GM23338 (cell line): Measurements from ENCODE around the gene LRRC3B. TPM values are rescaled to one million over a fixed set of nuclear protein-coding genes. Genes with fewer than 3 reads are reported as not detected.
"Not testable (repeated sequence)": the region's sequence is repeated elsewhere in the genome, so short reads cannot be mapped to it uniquely, and the experiment has no call there.

Experiments used
- ATAC-seq: fragments of 200-7000 bp; cut with Tn5 transposase; 3 replicates; pipeline ENCODE4 v1.9.1; 2020
- DNase-seq: peaks from one replicate; pipeline ENCODE4 v3.0.0-alpha.2; 2015; ENCODE audit warnings: low spot score
- H2AFZ ChIP-seq: fragments of 200-600 bp; sonication (generic); 2 replicates; pipeline ENCODE4 v1.8.0; 2016; ENCODE audit warnings: antibody characterized with exemption, mild to moderate bottlenecking, moderate library complexity
- H3F3A ChIP-seq: fragments of 200-600 bp; sonication (generic); replicated peaks from 2 replicates; pipeline ENCODE4 v1.8.0; 2017; ENCODE audit warnings: antibody characterized with exemption, mixed run types, low read depth
- H3K27ac ChIP-seq: fragments of 200-600 bp; sonication (generic); 2 replicates; pipeline ENCODE4 v1.6.1; 2016; ENCODE audit warnings: low read depth
- H3K27me3 ChIP-seq: fragments of 200-600 bp; sonication (generic); 2 replicates; pipeline ENCODE4 v1.8.0; 2016; ENCODE audit warnings: mild to moderate bottlenecking, mixed run types, moderate library complexity; ENCODE audit not compliant: insufficient read depth
- H3K36me3 ChIP-seq: fragments of 200-600 bp; sonication (generic); 2 replicates; pipeline ENCODE4 v1.8.0; 2016; ENCODE audit warnings: mild to moderate bottlenecking; ENCODE audit not compliant: insufficient read depth
- H3K4me1 ChIP-seq: fragments of 200-600 bp; sonication (generic); 2 replicates; pipeline ENCODE4 v1.8.0; 2016; ENCODE audit warnings: mild to moderate bottlenecking, moderate library complexity; ENCODE audit not compliant: insufficient read depth
- H3K4me2 ChIP-seq: fragments of 200-600 bp; sonication (generic); 2 replicates; pipeline ENCODE4 v1.7.1; 2017; ENCODE audit warnings: mixed run types
- H3K4me3 ChIP-seq: fragments of 200-600 bp; sonication (generic); 2 replicates; pipeline ENCODE4 v1.6.1; 2016; ENCODE audit warnings: mixed run types
- H3K79me2 ChIP-seq: fragments of 200-600 bp; sonication (generic); replicated peaks from 2 replicates; pipeline ENCODE4 v1.8.0; 2017; ENCODE audit warnings: mild to moderate bottlenecking; ENCODE audit not compliant: insufficient read depth
- H3K9me2 ChIP-seq: fragments of 200-600 bp; sonication (generic); 2 replicates; pipeline ENCODE4 v1.8.0; 2017; ENCODE audit not compliant: insufficient read depth
- H4K20me1 ChIP-seq: fragments of 200-600 bp; sonication (generic); replicated peaks from 2 replicates; pipeline ENCODE4 v1.8.0; 2017; ENCODE audit warnings: mild to moderate bottlenecking; ENCODE audit not compliant: insufficient read depth
- H3K27ac Mint-ChIP-seq: 2 replicates; pipeline ENCODE4 v1.8.0; 2020; ENCODE audit warnings: inconsistent platforms, mild to moderate bottlenecking, moderate library complexity, mixed read lengths
- H3K27me3 Mint-ChIP-seq: 3 replicates; pipeline ENCODE4 v1.8.0; 2022; ENCODE audit warnings: low read depth, mild to moderate bottlenecking, moderate library complexity, mixed read lengths, inconsistent platforms; ENCODE audit not compliant: insufficient read depth, poor library complexity
- H3K36me3 Mint-ChIP-seq: 3 replicates; pipeline ENCODE4 v1.8.0; 2021; ENCODE audit warnings: low read depth, mild to moderate bottlenecking, inconsistent platforms, moderate library complexity, mixed read lengths
- H3K4me1 Mint-ChIP-seq: 3 replicates; pipeline ENCODE4 v1.8.0; 2020; ENCODE audit warnings: mild to moderate bottlenecking, inconsistent platforms, mixed read lengths
- H3K4me3 Mint-ChIP-seq: 3 replicates; pipeline ENCODE4 v1.8.0; 2021; ENCODE audit warnings: moderate library complexity, mild to moderate bottlenecking, inconsistent platforms, mixed read lengths
- H3K9me3 Mint-ChIP-seq: 3 replicates; pipeline ENCODE4 v1.8.0; 2020; ENCODE audit warnings: moderate library complexity, mild to moderate bottlenecking, inconsistent platforms, mixed read lengths
- CREB1 ChIP-seq: fragments of 250-450 bp; sonication (Bioruptor Pico); IDR thresholded peaks from 2 replicates; pipeline ENCODE4 v1.5.0; 2020; ENCODE audit warnings: low read depth, mild to moderate bottlenecking, moderate library complexity
- ETS1 ChIP-seq: IDR thresholded peaks from 2 replicates; pipeline ENCODE4 v1.6.1; 2016; ENCODE audit warnings: antibody characterized with exemption
- EZH2 ChIP-seq: fragments of 200-600 bp; sonication (generic); IDR thresholded peaks from one replicate; pipeline ENCODE4 v1.8.0; 2017; ENCODE audit warnings: antibody characterized with exemption, mild to moderate bottlenecking, low read depth; ENCODE audit not compliant: unreplicated experiment
- EZH2phosphoT487 ChIP-seq: fragments of 200-600 bp; sonication (generic); IDR thresholded peaks from one replicate; pipeline ENCODE4 v1.8.1; 2018; ENCODE audit warnings: antibody characterized with exemption; ENCODE audit not compliant: unreplicated experiment
- JUNB ChIP-seq: IDR thresholded peaks from one replicate; pipeline ENCODE4 v1.6.1; 2016; ENCODE audit warnings: antibody characterized with exemption; ENCODE audit not compliant: unreplicated experiment
- NANOG ChIP-seq: IDR thresholded peaks from 2 replicates; pipeline ENCODE4 v1.6.1; 2016; ENCODE audit warnings: antibody characterized with exemption, borderline replicate concordance
- POLR2AphosphoS5 ChIP-seq: IDR thresholded peaks from 2 replicates; pipeline ENCODE4 v1.6.1; 2016; ENCODE audit warnings: antibody characterized with exemption, low read depth
- REST ChIP-seq: IDR thresholded peaks from one replicate; pipeline ENCODE4 v1.6.1; 2018; ENCODE audit warnings: antibody characterized with exemption; ENCODE audit not compliant: unreplicated experiment
- STAT1 ChIP-seq: IDR thresholded peaks from one replicate; pipeline ENCODE4 v1.6.1; 2016; ENCODE audit warnings: antibody characterized with exemption; ENCODE audit not compliant: unreplicated experiment
- ZNF114 ChIP-seq: fragments of 250-450 bp; sonication (Bioruptor Pico); IDR thresholded peaks from 2 replicates; pipeline ENCODE4 v1.5.0; 2020; ENCODE audit warnings: mild to moderate bottlenecking, moderate library complexity
- ZNF331 ChIP-seq: fragments of 250-450 bp; sonication (Bioruptor Pico); IDR thresholded peaks from 2 replicates; pipeline ENCODE4 v1.5.0; 2020; ENCODE audit warnings: low read depth, mild to moderate bottlenecking, moderate library complexity
- polyA plus RNA-seq: library from polyadenylated mRNA; unstranded; fragments of >200 nt; fragmentation: Nextera tagmentation; extraction: Ambion mirVana; gene quantifications from 2 replicates; pipeline ENCODE4 v1.2.1, GENCODE V29; 2016
- total RNA-seq: library from RNA; depleted of rRNA; stranded (reverse); fragments of >200 nt; shearing (Covaris generic); gene quantifications from 2 replicates; pipeline ENCODE4 v1.2.3, GENCODE V29; 2014
- TF ChIP-seq, protein P1 (sequence below), 2 experiments: fragments of 200-600 bp in 1 of 2; sonication (generic) in 1 of 2; conservative IDR thresholded peaks; 2 replicates each; pipeline versions ENCODE4 v1.5.1 to v1.6.1; 2016 to 2017; ENCODE audit warnings: antibody characterized with exemption in 2 of 2, low read depth in 2 of 2, mild to moderate bottlenecking in 2 of 2, moderate library complexity in 1 of 2

Gene LRRC3B
- total and polyA plus RNA-seq, 2 experiments from 2014 or later = 7.1 to 13.2 TPM

- no peaks in the 10 kb centered on the region for H3K79me2 ChIP-seq
- H3K36me3 ChIP-seq = no peaks in the 10 kb centered on the region
- H3K36me3 Mint-ChIP-seq = no peaks in the 10 kb centered on the region
- no peak overlapping the region for H2AFZ ChIP-seq
- H3K4me3 ChIP-seq = no peak overlapping the region
- peaks cover 5% of the 10 kb centered on the region for H3K27me3 Mint-ChIP-seq
- H3K4me3 Mint-ChIP-seq = no peak overlapping the region
- H3K9me2 ChIP-seq = peaks cover 6% of the 10 kb centered on the region; the same call in 1 of the 2 replicates
- DNase-seq = no peak
- H3K27me3 ChIP-seq = no peaks in the 10 kb centered on the region
- no peaks in the 10 kb centered on the region for H4K20me1 ChIP-seq
- no peaks in the 10 kb centered on the region for H3K4me1 ChIP-seq
- H3K27ac Mint-ChIP-seq = no peak overlapping the region
- TF ChIP-seq ZNF114 (CRISPR knock-in tag) (no peak), POLR2AphosphoS5 (no peak), EZH2 (no peak), EZH2phosphoT487 (no peak)
- no peak overlapping the region for H3K27ac ChIP-seq
- H3K4me2 ChIP-seq = no peak overlapping the region
- no peaks in the 10 kb centered on the region; the same call in 2 of the 3 replicates for H3K4me1 Mint-ChIP-seq
- no peaks in the 10 kb centered on the region for H3K9me3 Mint-ChIP-seq
- no peak for ATAC-seq
- no peaks in the 10 kb centered on the region for H3F3A ChIP-seq
Observed at GRCh38 chr3:26592451-26592850, 30.1 kb upstream of the LRRC3B start.

DNA sequence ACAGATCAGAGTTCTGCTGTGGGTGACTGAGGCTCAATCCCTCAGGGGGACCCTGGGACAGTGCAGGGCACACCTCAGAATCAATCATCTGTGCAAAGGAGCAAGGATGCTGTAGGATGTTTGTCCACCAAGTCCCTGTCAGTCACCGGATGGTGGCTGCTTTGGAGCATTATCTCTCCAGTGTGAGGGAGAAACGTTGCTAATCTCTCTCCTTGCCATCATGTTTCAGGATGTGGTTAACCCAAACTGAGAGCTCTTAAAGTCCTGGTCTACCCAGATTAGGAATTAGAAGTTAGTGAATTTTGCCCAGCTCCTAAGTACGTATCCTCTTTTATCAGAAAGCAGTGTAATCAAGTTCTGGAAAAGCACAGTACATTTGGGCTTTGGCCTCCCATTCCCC, 26.2 kb upstream of the LRRC3B start:
- no peaks in the 10 kb centered on the region for H3K36me3 Mint-ChIP-seq
- Histone ChIP-seq H3K36me3 (no peaks in the 10 kb centered on the region), H3K27me3 (no peaks in the 10 kb centered on the region), H3F3A (no peaks in the 10 kb centered on the region), H3K4me2 (no peak overlapping the region), H3K79me2 (no peaks in the 10 kb centered on the region), H3K4me1 (no peaks in the 10 kb centered on the region), H3K27ac (no peak overlapping the region), H2AFZ (0 out of 2 replicates have a peak overlapping the region, but pooled peaks have one; percentile 76), H3K9me2 (peaks cover 9% of the 10 kb centered on the region; the same call in 1 of the 2 replicates), H3K4me3 (no peak overlapping the region), H4K20me1 (no peaks in the 10 kb centered on the region)
- peaks cover 5% of the 10 kb centered on the region for H3K27me3 Mint-ChIP-seq
- H3K27ac Mint-ChIP-seq = no peak overlapping the region
- DNase-seq = no peak
- H3K4me3 Mint-ChIP-seq = no peak overlapping the region
- no peak for TF ChIP-seq JUNB
- no peak for TF ChIP-seq CREB1 (CRISPR knock-in tag)
- TF ChIP-seq ZNF114 (CRISPR knock-in tag) = no peak
- no peak for TF ChIP-seq EZH2phosphoT487
- no peak for TF ChIP-seq ETS1
- TF ChIP-seq, protein P1, sequence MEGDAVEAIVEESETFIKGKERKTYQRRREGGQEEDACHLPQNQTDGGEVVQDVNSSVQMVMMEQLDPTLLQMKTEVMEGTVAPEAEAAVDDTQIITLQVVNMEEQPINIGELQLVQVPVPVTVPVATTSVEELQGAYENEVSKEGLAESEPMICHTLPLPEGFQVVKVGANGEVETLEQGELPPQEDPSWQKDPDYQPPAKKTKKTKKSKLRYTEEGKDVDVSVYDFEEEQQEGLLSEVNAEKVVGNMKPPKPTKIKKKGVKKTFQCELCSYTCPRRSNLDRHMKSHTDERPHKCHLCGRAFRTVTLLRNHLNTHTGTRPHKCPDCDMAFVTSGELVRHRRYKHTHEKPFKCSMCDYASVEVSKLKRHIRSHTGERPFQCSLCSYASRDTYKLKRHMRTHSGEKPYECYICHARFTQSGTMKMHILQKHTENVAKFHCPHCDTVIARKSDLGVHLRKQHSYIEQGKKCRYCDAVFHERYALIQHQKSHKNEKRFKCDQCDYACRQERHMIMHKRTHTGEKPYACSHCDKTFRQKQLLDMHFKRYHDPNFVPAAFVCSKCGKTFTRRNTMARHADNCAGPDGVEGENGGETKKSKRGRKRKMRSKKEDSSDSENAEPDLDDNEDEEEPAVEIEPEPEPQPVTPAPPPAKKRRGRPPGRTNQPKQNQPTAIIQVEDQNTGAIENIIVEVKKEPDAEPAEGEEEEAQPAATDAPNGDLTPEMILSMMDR (conservative IDR thresholded peaks at IDR 0.05; ENCODE audit: low read depth in 2 of 2) = no peak
- TF ChIP-seq NANOG = no peak
- TF ChIP-seq EZH2 = no peak
- no peak for TF ChIP-seq STAT1
- no peak for TF ChIP-seq ZNF331
- TF ChIP-seq REST = no peak
- no peak for TF ChIP-seq POLR2AphosphoS5
- 0 out of 3 replicates have a peak, but pooled peaks cover 5% of the 10 kb centered on the region for H3K9me3 Mint-ChIP-seq
- no peak for ATAC-seq
- no peaks in the 10 kb centered on the region; the same call in 2 of the 3 replicates for H3K4me1 Mint-ChIP-seq

DNA sequence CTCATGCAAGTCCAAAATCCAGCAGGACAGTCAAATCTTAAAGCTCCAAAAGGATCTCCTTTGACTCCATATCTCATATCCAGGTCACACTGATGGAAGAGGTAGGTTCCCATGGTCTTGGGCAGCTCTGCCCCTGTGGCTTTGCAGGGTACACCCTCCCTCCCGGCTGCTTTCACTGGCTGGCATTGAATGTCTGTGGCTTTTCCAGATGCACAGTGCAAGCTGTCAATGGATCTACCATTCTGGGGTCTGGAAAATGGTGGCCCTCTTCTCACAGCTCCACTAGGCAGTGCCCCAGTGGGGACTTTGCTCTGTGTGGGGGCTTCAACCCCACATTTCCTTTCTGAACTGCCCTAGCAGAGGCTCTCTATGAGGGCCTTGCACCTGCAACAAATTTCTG, 19.3 kb upstream of the LRRC3B start:
- Mint-ChIP-seq H3K36me3 (peaks cover 27% of the 10 kb centered on the region), H3K9me3 (peaks cover 35% of the 10 kb centered on the region)
- not testable (repeated sequence) for H3K27ac Mint-ChIP-seq, H3K36me3 ChIP-seq, H3K4me1 ChIP-seq, DNase-seq, H3K79me2 ChIP-seq, H3F3A ChIP-seq, H3K4me3 Mint-ChIP-seq, H3K27me3 Mint-ChIP-seq, H3K4me3 ChIP-seq, H4K20me1 ChIP-seq, H3K4me1 Mint-ChIP-seq, H3K4me2 ChIP-seq, H3K9me2 ChIP-seq, ATAC-seq, H3K27ac ChIP-seq, H3K27me3 ChIP-seq, H2AFZ ChIP-seq
